Mesothelial cell of epicardium (in vitro differentiated cells): ENCODE measurements around the gene CUX1. TPM values are rescaled to one million over a fixed set of nuclear protein-coding genes. Genes with fewer than 3 reads are reported as not detected.

Experiments used
- DNase-seq, 2 experiments: peaks; one replicate each; pipeline ENCODE4 v3.0.0; 2021; ENCODE audit warnings: low spot score in 2 of 2; ENCODE audit not compliant: unreplicated experiment in 2 of 2
- H3K27ac Mint-ChIP-seq: 2 replicates; pipeline ENCODE4 v1.8.0; 2021; ENCODE audit warnings: mixed read lengths
- H3K27me3 Mint-ChIP-seq: 2 replicates; pipeline ENCODE4 v1.8.0; 2021; ENCODE audit warnings: low read depth, mixed read lengths
- H3K36me3 Mint-ChIP-seq: 2 replicates; pipeline ENCODE4 v1.8.0; 2021; ENCODE audit warnings: mixed read lengths
- H3K4me1 Mint-ChIP-seq: 2 replicates; pipeline ENCODE4 v1.8.0; 2021; ENCODE audit warnings: mixed read lengths
- H3K4me3 Mint-ChIP-seq: 2 replicates; pipeline ENCODE4 v1.8.0; 2021; ENCODE audit warnings: mild to moderate bottlenecking, moderate library complexity, mixed read lengths
- H3K9me3 Mint-ChIP-seq: 2 replicates; pipeline ENCODE4 v1.8.0; 2021; ENCODE audit warnings: mixed read lengths
- total RNA-seq: library from RNA; stranded (reverse); gene quantifications from 3 replicates; pipeline ENCODE4 v1.2.1, GENCODE V29; 2021
- TF ChIP-seq, protein P1 (sequence below): fragments of 200-600 bp; sonication (generic); IDR thresholded peaks from one replicate; pipeline ENCODE4 v1.5.0; 2021; ENCODE audit warnings: antibody characterized with exemption; ENCODE audit not compliant: unreplicated experiment

Gene CUX1
- total RNA-seq, 1 donor from 2014 or later = 158 TPM

DNA sequence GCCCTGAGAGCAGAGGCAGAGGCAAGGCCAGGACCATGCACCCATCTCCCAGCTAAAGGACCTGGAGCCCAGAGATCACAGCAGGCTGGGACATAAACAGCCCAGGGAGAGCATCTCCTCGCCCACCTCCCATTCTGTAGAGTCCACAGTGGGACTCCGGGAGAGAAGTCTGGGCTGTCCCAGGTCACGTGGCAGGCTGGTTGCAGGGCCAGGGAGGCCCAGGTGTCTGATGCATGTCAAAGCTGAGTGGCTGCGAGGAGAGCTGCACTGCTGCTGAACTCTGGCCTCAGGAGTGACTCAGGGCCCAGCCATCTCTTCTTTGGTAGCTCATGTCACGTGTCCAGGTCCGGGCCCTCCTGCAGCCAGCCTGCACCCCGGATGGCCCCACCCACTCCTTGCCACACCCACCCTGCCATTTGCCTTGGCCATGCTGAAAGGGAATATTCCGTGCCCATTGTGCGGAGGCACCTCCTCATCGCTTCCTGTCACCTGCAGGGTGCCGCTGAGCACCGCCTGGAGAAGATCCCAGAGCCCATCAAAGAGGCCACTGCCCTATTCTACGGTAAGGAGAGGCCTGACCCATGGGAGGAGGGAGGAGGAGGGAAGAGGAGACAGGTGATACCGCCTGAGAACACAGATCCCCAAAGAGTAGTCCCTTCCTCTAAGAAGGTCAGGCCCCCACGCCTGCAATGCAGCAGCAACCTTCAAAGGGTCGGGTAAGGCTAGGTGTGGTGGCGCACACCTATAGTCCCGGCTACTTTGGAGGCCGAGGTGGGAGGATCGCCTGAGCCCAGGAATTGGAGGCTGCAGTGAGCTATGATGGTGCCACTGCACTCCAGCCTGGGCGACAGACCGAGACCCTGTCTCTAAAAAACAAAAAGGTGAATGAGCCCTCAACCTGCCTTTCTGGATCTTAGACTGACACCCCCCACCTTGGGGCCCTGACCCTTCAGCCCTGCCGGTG is 456.6 kb downstream of the CUX1 start:
- Mint-ChIP-seq H3K27ac (no peak overlapping the region), H3K36me3 (peaks cover 3% of the 10 kb centered on the region), H3K4me1 (peaks cover 3% of the 10 kb centered on the region), H3K4me3 (no peak overlapping the region), H3K9me3 (no peaks in the 10 kb centered on the region), H3K27me3 (no peaks in the 10 kb centered on the region)
- TF ChIP-seq, protein P1, sequence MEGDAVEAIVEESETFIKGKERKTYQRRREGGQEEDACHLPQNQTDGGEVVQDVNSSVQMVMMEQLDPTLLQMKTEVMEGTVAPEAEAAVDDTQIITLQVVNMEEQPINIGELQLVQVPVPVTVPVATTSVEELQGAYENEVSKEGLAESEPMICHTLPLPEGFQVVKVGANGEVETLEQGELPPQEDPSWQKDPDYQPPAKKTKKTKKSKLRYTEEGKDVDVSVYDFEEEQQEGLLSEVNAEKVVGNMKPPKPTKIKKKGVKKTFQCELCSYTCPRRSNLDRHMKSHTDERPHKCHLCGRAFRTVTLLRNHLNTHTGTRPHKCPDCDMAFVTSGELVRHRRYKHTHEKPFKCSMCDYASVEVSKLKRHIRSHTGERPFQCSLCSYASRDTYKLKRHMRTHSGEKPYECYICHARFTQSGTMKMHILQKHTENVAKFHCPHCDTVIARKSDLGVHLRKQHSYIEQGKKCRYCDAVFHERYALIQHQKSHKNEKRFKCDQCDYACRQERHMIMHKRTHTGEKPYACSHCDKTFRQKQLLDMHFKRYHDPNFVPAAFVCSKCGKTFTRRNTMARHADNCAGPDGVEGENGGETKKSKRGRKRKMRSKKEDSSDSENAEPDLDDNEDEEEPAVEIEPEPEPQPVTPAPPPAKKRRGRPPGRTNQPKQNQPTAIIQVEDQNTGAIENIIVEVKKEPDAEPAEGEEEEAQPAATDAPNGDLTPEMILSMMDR = no peak
- DNase-seq = no peak

DNA sequence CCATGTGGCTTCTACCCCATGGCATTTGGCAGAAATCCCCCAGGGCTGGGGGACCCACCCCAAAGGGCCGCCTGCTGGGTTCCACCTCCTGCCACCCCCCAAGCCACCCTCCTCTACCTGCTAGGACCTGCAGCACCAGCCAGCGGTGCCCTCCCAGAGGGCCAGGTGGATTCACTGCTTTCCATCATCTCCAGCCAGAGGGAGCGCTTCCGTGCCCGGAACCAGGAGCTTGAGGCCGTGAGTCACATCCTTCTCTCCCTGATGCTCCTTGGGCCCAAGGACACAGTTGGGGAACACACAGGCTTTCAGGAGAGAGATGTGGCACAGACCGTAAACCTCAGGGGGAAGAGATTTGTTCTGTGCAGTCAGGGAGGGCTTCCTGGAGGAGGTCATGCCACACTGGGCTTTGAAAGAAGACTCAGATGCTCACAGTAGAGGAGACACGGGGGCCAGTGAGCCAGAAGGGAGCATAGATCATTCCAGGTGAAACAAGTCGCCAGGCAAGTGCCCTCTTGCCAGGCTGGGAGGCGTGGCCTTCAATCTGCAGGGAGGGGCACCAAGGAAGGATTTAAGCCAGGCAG is 457.8 kb downstream of the CUX1 start:
- H3K27ac Mint-ChIP-seq = no peak overlapping the region

DNA sequence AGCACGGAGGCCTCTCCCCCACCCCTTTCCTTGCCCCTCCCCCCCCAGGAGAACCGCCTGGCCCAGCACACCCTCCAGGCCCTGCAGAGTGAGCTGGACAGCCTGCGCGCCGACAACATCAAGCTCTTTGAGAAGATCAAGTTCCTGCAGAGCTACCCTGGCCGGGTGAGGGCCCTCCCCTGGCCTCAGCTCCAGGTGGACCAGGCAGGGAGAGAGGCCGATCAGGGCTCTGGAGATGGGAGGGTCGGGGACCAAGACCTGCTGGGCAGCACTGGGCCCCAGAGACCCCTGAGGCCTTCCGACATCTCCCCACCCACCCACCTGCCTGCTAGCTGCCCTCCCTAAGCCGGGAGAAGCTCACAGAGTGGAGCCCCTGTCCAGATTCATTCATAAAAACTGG is 460.5 kb downstream of the CUX1 start:
- TF ChIP-seq, protein P1 = no peak
- Mint-ChIP-seq H3K27me3 (no peaks in the 10 kb centered on the region), H3K9me3 (no peaks in the 10 kb centered on the region), H3K4me3 (no peak overlapping the region), H3K36me3 (peaks cover 3% of the 10 kb centered on the region), H3K27ac (no peak overlapping the region), H3K4me1 (peaks cover 4% of the 10 kb centered on the region)
- no peak for DNase-seq

More for the DNA sequence above, 457.8 kb downstream of the CUX1 start:
- DNase-seq = no peak
- Mint-ChIP-seq H3K27me3 (no peaks in the 10 kb centered on the region), H3K9me3 (no peaks in the 10 kb centered on the region), H3K4me3 (no peak overlapping the region), H3K4me1 (peaks cover 6% of the 10 kb centered on the region), H3K36me3 (peaks cover 3% of the 10 kb centered on the region)
- TF ChIP-seq, protein P1 = no peak

DNA sequence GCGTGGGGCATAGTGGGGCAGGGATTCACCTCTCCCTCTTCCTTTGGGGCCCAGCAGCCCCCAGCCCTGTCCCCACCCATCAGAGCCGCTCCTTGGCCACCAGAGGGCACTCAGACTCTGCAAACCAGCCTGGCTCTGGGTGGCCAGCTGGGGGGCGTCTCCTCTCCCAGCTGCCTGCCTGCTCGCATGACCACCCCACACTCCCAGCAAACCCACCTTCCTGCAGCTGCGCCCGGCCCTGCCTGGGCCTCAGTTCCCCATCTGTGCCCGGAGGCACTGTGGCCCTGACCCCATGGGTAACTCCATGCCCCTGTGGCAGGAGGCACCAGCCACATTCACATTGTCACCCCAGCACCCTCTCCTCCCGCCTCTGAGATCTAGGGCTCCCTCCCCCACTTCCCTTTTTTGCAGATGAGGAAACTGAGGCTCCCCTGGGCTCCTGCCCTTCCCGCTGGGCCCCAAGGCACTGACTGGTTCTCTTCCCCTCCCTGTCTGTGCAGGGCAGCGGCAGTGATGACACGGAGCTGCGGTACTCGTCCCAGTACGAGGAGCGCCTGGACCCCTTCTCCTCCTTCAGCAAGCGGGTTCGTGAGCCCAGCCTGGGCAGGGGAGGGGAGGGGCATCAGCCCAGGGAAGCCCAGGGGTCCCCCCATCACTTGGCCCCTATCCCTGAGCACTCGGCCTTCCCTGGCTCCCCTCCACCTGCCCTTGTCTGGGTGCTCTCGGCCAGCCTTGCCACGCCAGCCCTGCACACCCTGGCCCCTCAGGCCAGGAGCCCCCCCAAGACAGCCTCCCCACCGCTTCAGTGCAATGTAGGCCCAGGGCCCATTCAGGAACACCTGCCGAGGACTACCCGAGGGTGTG is 462.3 kb downstream of the CUX1 start:
- H3K9me3 Mint-ChIP-seq = no peaks in the 10 kb centered on the region
- no peaks in the 10 kb centered on the region for H3K27me3 Mint-ChIP-seq
- peaks cover 3% of the 10 kb centered on the region for H3K36me3 Mint-ChIP-seq
- no peak overlapping the region for H3K4me3 Mint-ChIP-seq
- peaks cover 4% of the 10 kb centered on the region for H3K4me1 Mint-ChIP-seq
- no peak overlapping the region for H3K27ac Mint-ChIP-seq
- TF ChIP-seq, protein P1 = peak; percentile 72
- peak in 1 of 2 experiments; percentile 76 for DNase-seq

DNA sequence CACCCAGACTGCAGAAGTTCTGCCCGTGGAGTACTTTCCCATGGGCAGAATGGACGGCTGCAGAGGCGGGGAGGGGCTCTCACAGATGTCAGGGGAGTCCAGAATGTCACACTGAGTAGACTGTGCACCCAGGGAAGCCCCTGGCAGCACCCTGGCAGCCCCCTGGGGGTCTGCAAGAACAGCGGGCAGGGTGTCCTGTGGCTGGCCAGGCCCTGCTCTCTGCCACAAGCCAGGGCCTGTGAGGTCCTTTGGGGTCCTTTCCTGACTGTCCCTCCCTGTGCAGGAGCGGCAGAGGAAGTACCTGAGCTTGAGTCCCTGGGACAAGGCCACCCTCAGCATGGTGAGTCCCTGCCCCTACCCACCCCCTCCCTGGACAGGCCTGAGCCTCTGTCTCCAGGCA is 463.1 kb downstream of the CUX1 start:
- Mint-ChIP-seq H3K36me3 (no peaks in the 10 kb centered on the region), H3K9me3 (no peaks in the 10 kb centered on the region), H3K4me1 (peaks cover 11% of the 10 kb centered on the region), H3K27ac (no peak overlapping the region), H3K4me3 (no peak overlapping the region), H3K27me3 (no peaks in the 10 kb centered on the region)
- no peak for DNase-seq
- TF ChIP-seq, protein P1 = no peak
